HepG2 (cell line): ENCODE results near the gene PFKL. TPM values are rescaled to one million over a fixed set of nuclear protein-coding genes. Genes with fewer than 3 reads are reported as not detected.

Experiments used
- DMAP1 ChIP-seq: IDR thresholded peaks from 2 replicates; pipeline ENCODE4 v1.6.1; 2016
- FOXO4 ChIP-seq: sonication (generic); formaldehyde crosslinking; conservative IDR thresholded peaks from 2 replicates; pipeline ENCODE4 v1.8.1; 2023; ENCODE audit warnings: missing genetic modification reagents
- KDM5B ChIP-seq: sonication (generic); formaldehyde crosslinking; IDR thresholded peaks from 2 replicates; pipeline ENCODE4 v1.4.0; 2020; ENCODE audit warnings: missing genetic modification reagents, mild to moderate bottlenecking, borderline replicate concordance
- MED1 ChIP-seq: sonication (generic); formaldehyde crosslinking; IDR thresholded peaks from 2 replicates; pipeline ENCODE4 v1.4.0; 2020; ENCODE audit warnings: missing genetic modification reagents
- MNT ChIP-seq: fragments of 450-650 bp; IDR thresholded peaks from 2 replicates; pipeline ENCODE4 v1.6.1; 2016
- SMAD9 ChIP-seq: sonication (generic); formaldehyde crosslinking; IDR thresholded peaks from 2 replicates; pipeline ENCODE4 v1.5.1; 2020; ENCODE audit warnings: mild to moderate bottlenecking, missing genetic modification reagents
- ZNF101 ChIP-seq: sonication (generic); formaldehyde crosslinking; IDR thresholded peaks from 2 replicates; pipeline ENCODE4 v1.4.0; 2020; ENCODE audit warnings: mild to moderate bottlenecking, low read depth, missing genetic modification reagents, borderline replicate concordance
- ZNF136 ChIP-seq: sonication (generic); formaldehyde crosslinking; IDR thresholded peaks from 2 replicates; pipeline ENCODE4 v1.8.1; 2022; ENCODE audit warnings: low read depth, mild to moderate bottlenecking, moderate library complexity, missing genetic modification reagents
- ZNF326 ChIP-seq: sonication (generic); formaldehyde crosslinking; IDR thresholded peaks from 2 replicates; pipeline ENCODE4 v1.4.0; 2020; ENCODE audit warnings: missing genetic modification reagents, borderline replicate concordance
- ZNF407 ChIP-seq: sonication (generic); formaldehyde crosslinking; IDR thresholded peaks from one replicate; pipeline ENCODE4 v1.5.1; 2020; ENCODE audit warnings: mild to moderate bottlenecking, missing genetic modification reagents; ENCODE audit errors: not compliant biosample characterization
- ZNF441 ChIP-seq: sonication (generic); formaldehyde crosslinking; IDR thresholded peaks from 2 replicates; pipeline ENCODE4 v1.7.0; 2021; ENCODE audit warnings: missing genetic modification reagents, borderline replicate concordance
- ZNF670 ChIP-seq: sonication (generic); formaldehyde crosslinking; IDR thresholded peaks from 2 replicates; pipeline ENCODE4 v1.8.0; 2022; ENCODE audit warnings: mild to moderate bottlenecking, missing genetic modification reagents, borderline replicate concordance
- ZNF678 ChIP-seq: sonication (generic); formaldehyde crosslinking; IDR thresholded peaks from 2 replicates; pipeline ENCODE4 v1.4.0; 2020; ENCODE audit warnings: mild to moderate bottlenecking, missing genetic modification reagents
- ZNF770 ChIP-seq: sonication (generic); formaldehyde crosslinking; IDR thresholded peaks from 2 replicates; pipeline ENCODE4 v1.5.0; 2020; ENCODE audit warnings: mild to moderate bottlenecking, missing genetic modification reagents
- ZNF773 ChIP-seq: sonication (generic); formaldehyde crosslinking; IDR thresholded peaks from 2 replicates; pipeline ENCODE4 v1.4.0; 2020; ENCODE audit warnings: missing genetic modification reagents, borderline replicate concordance
- ZNF775 ChIP-seq: sonication (generic); formaldehyde crosslinking; IDR thresholded peaks from 2 replicates; pipeline ENCODE4 v1.4.0; 2020; ENCODE audit warnings: missing genetic modification reagents, mild to moderate bottlenecking, moderate library complexity, borderline replicate concordance
- polyA plus RNA-seq, 8 experiments: library from polyadenylated mRNA; depleted of rRNA in 3 of 8; stranded (reverse) in 7 of 8; unstranded in 1 of 8; fragments of >200 nt; fragmentation: Illumina TruSeq in 4 of 8; extraction: Trizol in 4 of 8; gene quantifications; 2 replicates each; pipeline versions ENCODE4 v1.2.1 to v1.2.3, GENCODE V29; 2011 to 2016; ENCODE audit warnings: low read depth in 4 of 8, missing spikeins in 1 of 8, mixed read lengths in 1 of 8; ENCODE audit not compliant: insufficient read depth in 1 of 8
- total RNA-seq, 5 experiments: library from RNA; depleted of rRNA; stranded (reverse); fragments of >200 nt; fragmentation: Illumina TruSeq; extraction: Trizol; gene quantifications; 2 replicates each; pipeline ENCODE4 v1.2.3, GENCODE V29; 2016; ENCODE audit warnings: low read depth in 1 of 5

PFKL gene
- total and polyA plus RNA-seq, 2 of the 13 experiments (the other 11 are each of a cell fraction or from before 2014, with no cell fraction given), result 92.8 to 106 TPM

GRCh38 chr21:44370027-44370735 is 70.3 kb downstream of the PFKL start (continued):
- no peak for TF ChIP-seq ZNF775 (CRISPR knock-in tag)
- TF ChIP-seq ZNF678 (CRISPR knock-in tag), result no peak
- 0 out of 2 replicates have a peak, but pooled peaks have one; percentile 63 for TF ChIP-seq ZNF670
- no peak for TF ChIP-seq ZNF326 (CRISPR knock-in tag)
- no peak for TF ChIP-seq ZNF770 (CRISPR knock-in tag)
- TF ChIP-seq SMAD9 (CRISPR knock-in tag), result no peak
- no peak for TF ChIP-seq DMAP1 (CRISPR knock-in tag)
- peak; percentile 43; the same call in 1 of the 2 replicates for TF ChIP-seq ZNF136 (CRISPR knock-in tag)
- peak; percentile 57 for TF ChIP-seq MNT
- no peak for TF ChIP-seq ZNF773 (CRISPR knock-in tag)
- TF ChIP-seq FOXO4 (CRISPR knock-in tag), result no peak
- peak; percentile 45 for TF ChIP-seq MED1 (CRISPR knock-in tag)
- TF ChIP-seq ZNF441 (CRISPR knock-in tag), result peak; percentile 20; the same call in 1 of the 2 replicates
- TF ChIP-seq KDM5B (CRISPR knock-in tag), result no peak; the same call in 1 of the 2 replicates
- no peak for TF ChIP-seq ZNF407 (CRISPR knock-in tag)
- TF ChIP-seq ZNF101, result no peak
